ENCODE data around the gene CCL1. TPM values are rescaled to one million over a fixed set of nuclear protein-coding genes. Genes with fewer than 3 reads are reported as not detected.
A peak's percentile ranks its signal among the peaks of the same experiment; 100 is the strongest.

Gene CCL1
- total and polyA plus RNA-seq, 2 of the 4 experiments (the other 2 are of a cell fraction) = not detected

DNA sequence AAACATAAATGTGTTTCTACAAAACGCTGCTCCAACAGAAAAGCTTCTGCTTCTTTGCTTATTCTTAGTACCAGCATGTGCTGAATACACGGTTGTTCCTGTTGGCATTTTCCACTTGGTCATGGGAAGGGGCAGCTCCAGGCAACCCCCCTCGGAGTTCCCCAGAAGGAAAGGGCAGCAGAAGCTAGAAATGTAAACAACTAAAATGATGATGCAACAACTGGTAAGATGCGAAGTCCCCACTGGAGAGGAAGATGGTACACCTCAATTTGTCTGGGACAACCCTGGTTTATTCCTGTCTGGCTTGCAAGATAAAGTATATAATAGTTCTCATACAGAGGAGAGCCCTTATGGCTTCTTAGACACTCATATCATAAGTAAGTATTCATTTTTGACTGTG, 16.0 kb downstream of the CCL1 start:
- no peaks in the 10 kb centered on the region for H4K20me1 ChIP-seq (ENCODE audit: insufficient read depth, low read length)
- no peaks in the 10 kb centered on the region for H3K36me3 ChIP-seq (ENCODE audit: control insufficient read depth, insufficient read depth, low read length)
- H2BK15ac ChIP-seq (ENCODE audit: low read depth, low read length) = no peak overlapping the region
- in situ Hi-C loops (cut with MboI; ENCODE audit: low sequenced_read_pairs) = no loop called here
- no peak overlapping the region for H4K5ac ChIP-seq (ENCODE audit: low read depth, low read length)
- no peak overlapping the region for H3K27ac ChIP-seq (ENCODE audit: insufficient read depth, low read length)
- H3K4me3 ChIP-seq (ENCODE audit: insufficient read depth, low read depth, low read length) = no peak overlapping the region
- no peak overlapping the region for H3K9ac ChIP-seq (ENCODE audit: low read depth, low read length)
- no peak overlapping the region for H2AK9ac ChIP-seq (replicated peaks; ENCODE audit: low read depth, low read length, poor library complexity)
- H2AFZ ChIP-seq (replicated peaks; ENCODE audit: low read length, poor library complexity) = no peak overlapping the region
- no peak for ATAC-seq (ENCODE audit: low read depth)
- H3K14ac ChIP-seq (replicated peaks; ENCODE audit: low read depth, low read length) = no peak overlapping the region
- no peak overlapping the region for H3K23ac ChIP-seq (ENCODE audit: low read depth, low read length)
- H3K4ac ChIP-seq (ENCODE audit: low read depth, low read length) = no peak overlapping the region
- ChIA-PET CTCF (no interaction called here), POLR2A (ENCODE audit: unreplicated experiment) (no interaction called here)
- H3K4me2 ChIP-seq (ENCODE audit: low read depth, low read length) = no peak overlapping the region
- H2BK120ac ChIP-seq (ENCODE audit: low read depth, low read length) = no peak overlapping the region
- H2BK5ac ChIP-seq (ENCODE audit: low read depth, low read length, poor library complexity, severe bottlenecking) = no peak overlapping the region
- no peak overlapping the region for H2AK5ac ChIP-seq (ENCODE audit: low read depth, low read length)
- peak; percentile 57 for TF ChIP-seq CEBPB (IDR thresholded peaks at IDR 0.05; ENCODE audit: low read depth, low read length)
- TF ChIP-seq, protein P1, sequence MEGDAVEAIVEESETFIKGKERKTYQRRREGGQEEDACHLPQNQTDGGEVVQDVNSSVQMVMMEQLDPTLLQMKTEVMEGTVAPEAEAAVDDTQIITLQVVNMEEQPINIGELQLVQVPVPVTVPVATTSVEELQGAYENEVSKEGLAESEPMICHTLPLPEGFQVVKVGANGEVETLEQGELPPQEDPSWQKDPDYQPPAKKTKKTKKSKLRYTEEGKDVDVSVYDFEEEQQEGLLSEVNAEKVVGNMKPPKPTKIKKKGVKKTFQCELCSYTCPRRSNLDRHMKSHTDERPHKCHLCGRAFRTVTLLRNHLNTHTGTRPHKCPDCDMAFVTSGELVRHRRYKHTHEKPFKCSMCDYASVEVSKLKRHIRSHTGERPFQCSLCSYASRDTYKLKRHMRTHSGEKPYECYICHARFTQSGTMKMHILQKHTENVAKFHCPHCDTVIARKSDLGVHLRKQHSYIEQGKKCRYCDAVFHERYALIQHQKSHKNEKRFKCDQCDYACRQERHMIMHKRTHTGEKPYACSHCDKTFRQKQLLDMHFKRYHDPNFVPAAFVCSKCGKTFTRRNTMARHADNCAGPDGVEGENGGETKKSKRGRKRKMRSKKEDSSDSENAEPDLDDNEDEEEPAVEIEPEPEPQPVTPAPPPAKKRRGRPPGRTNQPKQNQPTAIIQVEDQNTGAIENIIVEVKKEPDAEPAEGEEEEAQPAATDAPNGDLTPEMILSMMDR (conservative IDR thresholded peaks at IDR 0.05; ENCODE audit: low read depth, low read length) = no peak
- no peak for DNase-seq
- no peak overlapping the region for H4K91ac ChIP-seq (ENCODE audit: insufficient read depth, low read depth, low read length)
- H3K18ac ChIP-seq (ENCODE audit: low read depth, low read length) = no peak overlapping the region
- H3K27me3 ChIP-seq (ENCODE audit: control insufficient read depth, insufficient read depth, low read length) = no peaks in the 10 kb centered on the region
- H3K9me3 ChIP-seq (ENCODE audit: control insufficient read depth, insufficient read depth, low read length) = no peaks in the 10 kb centered on the region
- H3K4me1 ChIP-seq (ENCODE audit: control insufficient read depth, insufficient read depth, low read length) = no peaks in the 10 kb centered on the region
- no peak overlapping the region for H2BK20ac ChIP-seq (ENCODE audit: low read depth, low read length)
- WGBS, 2 experiments (ENCODE audit: extremely low coverage in 2 of 2, insufficient read length in 1 of 2) = 60% methylated on average over 2 of the region's 4 CpGs; no CpG with 5 or more reads in 1 of the 2 experiments
- H3K9me1 ChIP-seq (ENCODE audit: insufficient read depth, low read length) = no peaks in the 10 kb centered on the region
- no peak overlapping the region for H4K8ac ChIP-seq (ENCODE audit: low read depth in 2 of 2, low read length in 2 of 2)
- dilution Hi-C loops (cut with HindIII; ENCODE audit: low sequenced_read_pairs, unreplicated experiment) = no loop called here
- intact Hi-C loops (cut with micrococcal nuclease) = no loop called here
- no peak overlapping the region for H3K56ac ChIP-seq (ENCODE audit: extremely low read depth, insufficient read depth, low read length)
- H3K79me1 ChIP-seq (ENCODE audit: low read depth in 1 of 2, low read length in 2 of 2) = no peaks in the 10 kb centered on the region
- BruUV-seq (replicated peaks) = no TSS peak

All from IMR-90 (cell line).